NB4 (cell line): Measurements from ENCODE around the gene CSRNP3.

ENCODE experiments used
- DNase-seq: peaks from one replicate; pipeline ENCODE4 v3.0.0; 2010; ENCODE audit warnings: low read depth
- H3K4me3 ChIP-seq: one replicate; pipeline ENCODE4 v1.5.1; 2011; ENCODE audit warnings: mild to moderate bottlenecking, low read depth, low read length, moderate library complexity
- MYC ChIP-seq: IDR thresholded peaks from 2 replicates; pipeline ENCODE4 v1.6.1; 2011; ENCODE audit warnings: low read depth, low read length
- POLR2A ChIP-seq: IDR thresholded peaks from 2 replicates; pipeline ENCODE4 v1.6.1; 2011; ENCODE audit warnings: mild to moderate bottlenecking; ENCODE audit not compliant: insufficient read length; ENCODE audit errors: extremely low read depth
- TF ChIP-seq, protein P1 (sequence below): IDR thresholded peaks from one replicate; pipeline ENCODE4 v1.5.1; 2012; ENCODE audit warnings: low read depth, low read length
- TF ChIP-seq, protein P2 (sequence below): IDR thresholded peaks from 2 replicates; pipeline ENCODE4 v1.6.1; 2011; ENCODE audit warnings: low read depth, low read length

The CSRNP3 gene

DNA sequence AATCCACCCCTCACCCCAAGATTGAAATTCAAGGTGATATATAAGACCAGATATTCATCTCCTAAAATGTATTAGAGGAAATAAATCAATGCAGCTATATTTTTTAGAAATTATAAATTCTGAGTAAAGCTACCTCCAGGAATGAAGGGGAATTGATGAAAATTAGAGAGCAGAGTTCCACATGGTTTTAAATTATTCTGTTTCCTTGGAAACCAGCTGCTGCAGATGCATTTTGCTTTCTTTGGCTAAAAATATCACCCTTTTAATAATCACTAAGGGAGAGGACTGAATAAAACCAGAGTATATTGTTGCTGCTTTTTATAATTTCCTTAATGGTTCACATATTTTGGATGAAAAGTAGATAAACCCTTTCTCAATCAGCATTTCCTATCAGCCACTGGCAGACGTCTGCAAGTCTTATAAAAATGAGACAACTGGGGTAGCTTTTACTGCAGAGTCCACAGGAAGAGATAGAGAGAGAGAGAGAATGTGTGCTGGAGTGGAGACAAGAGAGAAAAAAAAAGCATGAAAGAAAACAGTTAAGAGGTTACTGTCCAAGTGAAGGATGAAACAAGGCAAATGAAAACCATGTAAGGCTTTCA, 2.0 kb downstream of the CSRNP3 start:
- no peak overlapping the region for H3K4me3 ChIP-seq
- TF ChIP-seq POLR2A = no peak
- TF ChIP-seq, protein P1, sequence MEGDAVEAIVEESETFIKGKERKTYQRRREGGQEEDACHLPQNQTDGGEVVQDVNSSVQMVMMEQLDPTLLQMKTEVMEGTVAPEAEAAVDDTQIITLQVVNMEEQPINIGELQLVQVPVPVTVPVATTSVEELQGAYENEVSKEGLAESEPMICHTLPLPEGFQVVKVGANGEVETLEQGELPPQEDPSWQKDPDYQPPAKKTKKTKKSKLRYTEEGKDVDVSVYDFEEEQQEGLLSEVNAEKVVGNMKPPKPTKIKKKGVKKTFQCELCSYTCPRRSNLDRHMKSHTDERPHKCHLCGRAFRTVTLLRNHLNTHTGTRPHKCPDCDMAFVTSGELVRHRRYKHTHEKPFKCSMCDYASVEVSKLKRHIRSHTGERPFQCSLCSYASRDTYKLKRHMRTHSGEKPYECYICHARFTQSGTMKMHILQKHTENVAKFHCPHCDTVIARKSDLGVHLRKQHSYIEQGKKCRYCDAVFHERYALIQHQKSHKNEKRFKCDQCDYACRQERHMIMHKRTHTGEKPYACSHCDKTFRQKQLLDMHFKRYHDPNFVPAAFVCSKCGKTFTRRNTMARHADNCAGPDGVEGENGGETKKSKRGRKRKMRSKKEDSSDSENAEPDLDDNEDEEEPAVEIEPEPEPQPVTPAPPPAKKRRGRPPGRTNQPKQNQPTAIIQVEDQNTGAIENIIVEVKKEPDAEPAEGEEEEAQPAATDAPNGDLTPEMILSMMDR = no peak
- no peak for TF ChIP-seq MYC
- TF ChIP-seq, protein P2, sequence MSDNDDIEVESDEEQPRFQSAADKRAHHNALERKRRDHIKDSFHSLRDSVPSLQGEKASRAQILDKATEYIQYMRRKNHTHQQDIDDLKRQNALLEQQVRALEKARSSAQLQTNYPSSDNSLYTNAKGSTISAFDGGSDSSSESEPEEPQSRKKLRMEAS = no peak
- DNase-seq = no peak

DNA sequence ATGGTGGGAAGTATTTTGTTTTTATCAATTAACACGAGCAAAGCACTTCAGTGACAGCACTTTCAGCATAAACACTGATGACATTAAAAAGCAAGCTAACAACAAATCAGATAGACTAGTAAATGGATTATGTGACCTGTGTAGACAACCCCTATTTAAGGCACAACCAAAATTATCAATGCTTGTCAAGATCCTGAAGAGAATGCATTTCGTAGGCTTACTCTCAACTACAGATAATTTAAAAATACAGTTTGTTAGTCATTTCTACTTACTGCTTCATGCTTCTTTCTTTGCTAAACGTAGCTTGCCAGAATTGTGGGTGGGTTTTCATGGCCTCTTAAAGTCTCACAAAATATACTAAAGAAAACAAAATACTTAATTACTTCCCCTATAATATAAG, 3.4 kb downstream of the CSRNP3 start:
- TF ChIP-seq, protein P2 = no peak
- TF ChIP-seq MYC (no peak), POLR2A (no peak)
- TF ChIP-seq, protein P1 = no peak
- H3K4me3 ChIP-seq = no peak overlapping the region
- DNase-seq = no peak

DNA sequence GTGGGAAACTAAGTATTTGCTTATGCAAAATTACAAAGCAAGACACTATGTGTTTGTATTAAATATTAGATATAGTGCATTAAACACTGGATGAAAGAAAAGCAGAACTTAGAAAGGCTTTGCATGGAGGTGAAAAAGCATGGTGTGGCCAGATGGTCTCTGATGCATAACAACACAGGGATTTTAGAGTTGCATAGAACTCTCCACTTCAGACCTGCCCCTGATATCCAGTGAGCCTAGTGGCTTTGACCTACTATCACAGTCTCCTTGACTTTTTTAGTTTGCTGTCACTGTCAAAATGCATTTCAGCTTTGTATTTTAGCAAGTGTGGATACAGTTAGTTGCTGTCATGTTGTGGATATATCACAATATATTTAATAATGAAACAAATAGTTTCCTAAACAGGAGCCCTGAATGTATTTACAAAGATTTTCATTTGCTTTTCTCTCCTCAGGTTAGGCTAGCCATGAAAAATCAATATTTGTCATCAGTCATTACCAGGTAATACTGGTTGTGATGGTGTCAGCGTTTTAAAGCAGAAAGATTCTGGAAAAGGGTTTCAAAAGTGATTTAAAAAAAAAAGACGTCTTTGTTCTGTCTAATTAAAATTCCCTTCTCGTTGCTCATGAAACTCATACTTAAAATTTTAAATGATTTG, 5.2 kb downstream of the CSRNP3 start:
- DNase-seq = no peak
- TF ChIP-seq, protein P1 = no peak
- TF ChIP-seq, protein P2 = no peak
- no peak for TF ChIP-seq POLR2A
- no peak for TF ChIP-seq MYC
- H3K4me3 ChIP-seq = no peak overlapping the region

DNA sequence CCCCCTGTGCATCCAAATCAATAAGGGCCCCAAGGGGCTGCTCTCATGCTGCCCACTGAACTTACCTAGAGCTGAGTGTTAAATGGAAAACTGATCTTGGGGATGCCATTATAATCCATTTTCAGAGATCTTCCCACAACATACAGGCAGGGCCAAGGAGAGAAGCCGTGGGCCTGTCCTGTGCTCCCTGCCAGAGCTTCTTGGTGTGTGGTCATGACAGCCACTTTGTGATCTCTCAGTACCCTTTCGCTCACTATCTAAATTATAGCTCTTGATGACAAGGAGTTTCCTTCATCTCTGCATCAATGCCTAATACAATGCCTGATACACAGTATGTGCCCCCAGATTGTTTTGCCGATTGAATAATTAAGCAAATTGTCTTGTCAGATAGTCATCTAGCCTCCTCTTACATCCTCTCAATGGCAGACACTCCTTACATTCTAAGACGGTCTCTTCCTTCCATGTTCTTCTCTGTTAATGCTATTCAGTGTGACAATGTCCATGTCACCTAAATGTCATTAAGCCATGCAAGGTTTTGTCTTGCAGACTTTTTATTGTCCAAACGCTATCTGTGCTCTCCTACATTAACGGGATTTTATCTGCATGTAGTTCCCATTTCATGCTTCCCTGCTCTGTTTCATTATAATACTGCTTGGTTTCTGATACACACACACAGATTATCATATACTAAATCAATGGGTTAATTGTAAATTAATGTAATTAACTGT, 5.9 kb downstream of the CSRNP3 start:
- no peak for DNase-seq
- no peak for TF ChIP-seq MYC
- TF ChIP-seq POLR2A = no peak
- TF ChIP-seq, protein P2 = no peak
- TF ChIP-seq, protein P1 = no peak
- H3K4me3 ChIP-seq = no peak overlapping the region

DNA sequence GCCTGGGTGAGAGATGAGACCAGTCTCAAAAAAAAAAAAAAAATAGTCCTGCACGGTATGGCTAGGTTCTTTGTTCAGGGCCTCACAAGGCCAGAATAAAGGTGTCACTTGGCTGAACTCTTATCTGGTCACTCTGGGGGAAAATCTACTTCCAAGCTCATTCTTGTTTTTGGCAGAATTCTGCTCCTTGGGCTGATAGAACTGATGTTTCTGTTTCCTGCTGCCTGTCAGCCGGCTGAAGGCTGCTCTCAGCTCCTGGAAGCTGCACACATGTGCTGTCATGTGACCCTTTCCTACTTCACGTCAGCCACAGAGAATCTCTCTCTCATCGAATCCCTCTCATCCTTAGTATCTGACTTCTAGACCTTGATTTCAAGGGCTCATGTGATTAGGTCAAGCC, 10.4 kb downstream of the CSRNP3 start:
- no peak overlapping the region for H3K4me3 ChIP-seq
- DNase-seq = no peak
- TF ChIP-seq, protein P2 = no peak
- no peak for TF ChIP-seq POLR2A
- TF ChIP-seq, protein P1 = no peak
- TF ChIP-seq MYC = no peak
